ENCODE data around the gene PGS1. TPM values are rescaled to one million over a fixed set of nuclear protein-coding genes. Genes with fewer than 3 reads are reported as not detected.
A peak's percentile ranks its signal among the peaks of the same experiment; 100 is the strongest.

The PGS1 gene
- total and polyA plus RNA-seq, 2 experiments from 2014 or later, result 30.4 to 42.5 TPM

- no peak for DNase-seq (ENCODE audit: low spot score)
- Histone ChIP-seq H3K4me1 (ENCODE audit: insufficient read depth) (peaks cover 65% of the 10 kb centered on the region), H3K9me3 (ENCODE audit: low read depth) (no peaks in the 10 kb centered on the region), H3K27ac (peak overlapping the region; percentile 77), H3K27me3 (no peaks in the 10 kb centered on the region), H3K79me2 (peaks cover 63% of the 10 kb centered on the region), H2AFZ (no peak overlapping the region), H4K20me1 (ENCODE audit: insufficient read depth, poor library complexity, severe bottlenecking) (peaks cover 12% of the 10 kb centered on the region), H3K36me3 (replicated peaks; ENCODE audit: insufficient read depth, low read depth) (no peaks in the 10 kb centered on the region), H3K4me3 (no peak overlapping the region), H3K9me2 (replicated peaks; ENCODE audit: insufficient read depth) (no peaks in the 10 kb centered on the region), H3K4me2 (no peak overlapping the region)
- TF ChIP-seq CTCF (IDR thresholded peaks at IDR 0.05; ENCODE audit: poor library complexity) (peak; percentile 26), EZH2 (IDR thresholded peaks at IDR 0.05; ENCODE audit: borderline replicate concordance) (no peak)
- 88% methylated on average over 10 of the region's 10 CpGs for WGBS (ENCODE audit: low lambda C conversion rate, missing lambda C conversion rate)
Measured at GRCh38 chr17:78412403-78412802, 34.0 kb downstream of the PGS1 start.

GRCh38 chr17:78414178-78415162 is 36.0 kb downstream of the PGS1 start:
- 91% methylated on average over 34 of the region's 34 CpGs for WGBS (ENCODE audit: low lambda C conversion rate, missing lambda C conversion rate)
- Histone ChIP-seq H3K9me2 (replicated peaks; ENCODE audit: insufficient read depth) (no peaks in the 10 kb centered on the region), H3K4me3 (no peak overlapping the region), H3K27ac (no peak overlapping the region), H2AFZ (no peak overlapping the region), H3K9me3 (ENCODE audit: low read depth) (no peaks in the 10 kb centered on the region), H3K36me3 (replicated peaks; ENCODE audit: insufficient read depth, low read depth) (no peaks in the 10 kb centered on the region), H3K79me2 (peaks cover 61% of the 10 kb centered on the region), H4K20me1 (ENCODE audit: insufficient read depth, poor library complexity, severe bottlenecking) (peaks cover 8% of the 10 kb centered on the region), H3K4me2 (no peak overlapping the region), H3K27me3 (no peaks in the 10 kb centered on the region), H3K4me1 (ENCODE audit: insufficient read depth) (peaks cover 48% of the 10 kb centered on the region)
- TF ChIP-seq EZH2 (IDR thresholded peaks at IDR 0.05; ENCODE audit: borderline replicate concordance) (no peak), CTCF (IDR thresholded peaks at IDR 0.05; ENCODE audit: poor library complexity) (no peak), EZH2phosphoT487 (IDR thresholded peaks at IDR 0.05; ENCODE audit: low read depth, severe bottlenecking, unreplicated experiment) (no peak)
- no peak for DNase-seq (ENCODE audit: low spot score)

- Histone ChIP-seq H3K36me3 (replicated peaks; ENCODE audit: insufficient read depth, low read depth) (no peaks in the 10 kb centered on the region), H3K27ac (peak overlapping the region; percentile 90), H4K20me1 (ENCODE audit: insufficient read depth, poor library complexity, severe bottlenecking) (peaks cover 3% of the 10 kb centered on the region), H3K79me2 (peaks cover 49% of the 10 kb centered on the region), H3K9me2 (replicated peaks; ENCODE audit: insufficient read depth) (no peaks in the 10 kb centered on the region), H3K4me1 (ENCODE audit: insufficient read depth) (peaks cover 46% of the 10 kb centered on the region), H3K4me2 (peak overlapping the region; percentile 22), H3K9me3 (ENCODE audit: low read depth) (no peaks in the 10 kb centered on the region), H2AFZ (no peak overlapping the region), H3K4me3 (no peak overlapping the region), H3K27me3 (no peaks in the 10 kb centered on the region)
- WGBS (ENCODE audit: low lambda C conversion rate, missing lambda C conversion rate), result 72% methylated on average over 17 of the region's 17 CpGs
- no peak for TF ChIP-seq EZH2phosphoT487 (IDR thresholded peaks at IDR 0.05; ENCODE audit: low read depth, severe bottlenecking, unreplicated experiment)
- TF ChIP-seq CTCF (IDR thresholded peaks at IDR 0.05; ENCODE audit: poor library complexity), result no peak
- no peak for TF ChIP-seq EZH2 (IDR thresholded peaks at IDR 0.05; ENCODE audit: borderline replicate concordance)
- DNase-seq (ENCODE audit: low spot score), result no peak
Measured at GRCh38 chr17:78415821-78416711, 37.6 kb downstream of the PGS1 start.
